ENCODE data around the gene TNFAIP2. TPM values are rescaled to one million over a fixed set of nuclear protein-coding genes. Genes with fewer than 3 reads are reported as not detected.

Gene TNFAIP2
- total and polyA plus RNA-seq, 2 experiments from 2014 or later: 0.32 to 1.2 TPM

- no peak for TF ChIP-seq CTCF (IDR thresholded peaks at IDR 0.05; ENCODE audit: low read depth, low read length)
Measured at GRCh38 chr14:103086771-103087342, 36.4 kb upstream of the TNFAIP2 start.

GRCh38 chr14:103087343-103087835, 35.9 kb upstream of the TNFAIP2 start:
- Histone ChIP-seq H3K27me3 (peaks cover 43% of the 10 kb centered on the region), H3K36me3 (no peaks in the 10 kb centered on the region), H3K4me3 (no peak overlapping the region), H3K9me3 (ENCODE audit: low read depth) (no peaks in the 10 kb centered on the region), H3K27ac (no peak overlapping the region), H3K4me1 (ENCODE audit: low read depth) (no peaks in the 10 kb centered on the region)
- no peak for TF ChIP-seq CTCF (IDR thresholded peaks at IDR 0.05; ENCODE audit: low read depth, low read length)
- no peak for DNase-seq (ENCODE audit: low read depth in 1 of 2, low spot score in 1 of 2)

More at GRCh38 chr14:103086771-103087342, 36.4 kb upstream of the TNFAIP2 start:
- Histone ChIP-seq H3K27me3 (peaks cover 48% of the 10 kb centered on the region), H3K9me3 (ENCODE audit: low read depth) (no peaks in the 10 kb centered on the region), H3K27ac (no peak overlapping the region), H3K4me1 (ENCODE audit: low read depth) (no peaks in the 10 kb centered on the region), H3K36me3 (no peaks in the 10 kb centered on the region), H3K4me3 (no peak overlapping the region)
- no peak for DNase-seq (ENCODE audit: low read depth in 1 of 2, low spot score in 1 of 2)

- no peaks in the 10 kb centered on the region for H3K9me3 ChIP-seq (ENCODE audit: low read depth)
- peaks cover 28% of the 10 kb centered on the region for H3K27me3 ChIP-seq
- no peaks in the 10 kb centered on the region for H3K4me1 ChIP-seq (ENCODE audit: low read depth)
- no peak for TF ChIP-seq CTCF (IDR thresholded peaks at IDR 0.05; ENCODE audit: low read depth, low read length)
- DNase-seq (ENCODE audit: low read depth in 1 of 2, low spot score in 1 of 2): no peak
- no peak overlapping the region for H3K27ac ChIP-seq
- H3K36me3 ChIP-seq: no peaks in the 10 kb centered on the region
- H3K4me3 ChIP-seq: no peak overlapping the region
Measured at GRCh38 chr14:103088921-103089320, 34.3 kb upstream of the TNFAIP2 start.

GRCh38 chr14:103089386-103090335, 33.6 kb upstream of the TNFAIP2 start:
- Histone ChIP-seq H3K36me3 (no peaks in the 10 kb centered on the region), H3K4me3 (no peak overlapping the region), H3K27me3 (peaks cover 20% of the 10 kb centered on the region), H3K4me1 (ENCODE audit: low read depth) (no peaks in the 10 kb centered on the region), H3K9me3 (ENCODE audit: low read depth) (no peaks in the 10 kb centered on the region), H3K27ac (no peak overlapping the region)
- no peak for DNase-seq (ENCODE audit: low read depth in 1 of 2, low spot score in 1 of 2)
- no peak for TF ChIP-seq CTCF (IDR thresholded peaks at IDR 0.05; ENCODE audit: low read depth, low read length)

- H3K27me3 ChIP-seq: peaks cover 11% of the 10 kb centered on the region
- H3K27ac ChIP-seq: no peak overlapping the region
- TF ChIP-seq CTCF (IDR thresholded peaks at IDR 0.05; ENCODE audit: low read depth, low read length): no peak
- no peaks in the 10 kb centered on the region for H3K36me3 ChIP-seq
- H3K4me1 ChIP-seq (ENCODE audit: low read depth): no peaks in the 10 kb centered on the region
- no peak for DNase-seq (ENCODE audit: low read depth in 1 of 2, low spot score in 1 of 2)
- no peak overlapping the region for H3K4me3 ChIP-seq
- no peaks in the 10 kb centered on the region for H3K9me3 ChIP-seq (ENCODE audit: low read depth)
Measured at GRCh38 chr14:103090481-103091020, 32.7 kb upstream of the TNFAIP2 start.
